HG02588 (cell line): ENCODE results near the gene ZDHHC20.

ENCODE experiments used
- ATAC-seq: cut with Tn5 transposase; IDR thresholded peaks from one replicate; pipeline ENCODE4 v1.9.1; 2021; ENCODE audit warnings: mild to moderate bottlenecking, moderate library complexity; ENCODE audit not compliant: unreplicated experiment

Gene ZDHHC20

DNA sequence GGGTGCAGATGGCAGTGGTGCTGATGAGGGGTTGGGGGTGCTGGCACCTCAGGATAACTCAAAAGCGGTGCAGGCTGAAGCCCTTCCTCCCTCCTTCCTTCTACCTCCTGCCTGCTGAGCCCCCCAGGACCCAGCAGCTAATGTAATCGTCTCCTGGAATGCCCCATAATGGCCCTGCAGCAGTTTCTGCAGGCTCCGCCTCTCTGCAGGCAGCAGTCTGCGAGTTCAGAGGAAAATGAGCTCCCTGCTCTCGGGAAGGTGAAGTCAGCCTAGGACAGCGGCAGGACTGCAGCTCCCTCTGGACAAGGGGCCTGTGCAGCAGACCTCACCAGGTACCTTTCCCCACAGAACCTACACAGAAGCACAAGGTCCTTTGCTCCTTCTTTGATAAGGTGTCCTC, 130.9 kb downstream of the ZDHHC20 start:
- ATAC-seq: no peak

DNA sequence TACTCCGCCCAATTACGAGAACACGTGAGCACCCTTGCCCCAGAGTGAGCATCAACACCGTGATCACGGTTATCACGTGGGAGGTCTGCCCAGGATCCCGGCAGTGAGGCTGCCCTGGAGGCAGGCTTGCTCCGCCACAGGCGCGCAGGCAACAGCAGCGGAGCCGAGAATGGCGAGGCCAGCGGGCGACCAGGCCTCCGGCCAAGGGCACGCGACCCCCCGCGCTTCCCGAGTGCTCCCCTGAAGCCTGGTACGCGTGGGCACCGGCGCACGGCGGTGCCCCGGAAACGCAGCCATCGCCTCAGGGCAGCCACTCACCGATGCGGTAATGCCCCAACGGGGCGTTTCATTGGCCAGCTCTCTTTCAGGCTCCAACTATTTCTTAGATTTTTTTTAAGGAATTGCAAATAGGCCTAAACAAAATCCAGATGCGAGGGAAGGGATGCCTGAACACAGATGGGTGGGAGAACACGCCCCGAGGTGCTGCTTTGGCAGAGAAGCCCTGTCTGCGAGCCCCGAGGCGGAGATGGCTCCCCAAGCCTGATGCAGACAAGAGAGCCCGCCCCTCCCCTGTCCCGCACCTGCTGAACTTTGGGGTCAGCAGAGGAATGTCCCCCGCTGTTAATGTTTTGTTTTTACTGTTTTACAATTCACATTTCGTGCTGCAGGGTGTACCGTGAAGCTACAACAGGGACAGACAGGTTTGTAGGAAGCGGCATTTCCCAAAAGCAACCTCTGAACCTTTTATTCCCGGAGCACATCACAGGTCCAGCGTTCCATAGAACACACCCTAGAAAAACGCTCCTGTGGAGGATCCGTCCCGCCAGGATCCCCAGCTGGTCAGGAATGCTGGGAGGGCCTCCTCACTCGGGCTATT, 132.7 kb downstream of the ZDHHC20 start:
- ATAC-seq: no peak

DNA sequence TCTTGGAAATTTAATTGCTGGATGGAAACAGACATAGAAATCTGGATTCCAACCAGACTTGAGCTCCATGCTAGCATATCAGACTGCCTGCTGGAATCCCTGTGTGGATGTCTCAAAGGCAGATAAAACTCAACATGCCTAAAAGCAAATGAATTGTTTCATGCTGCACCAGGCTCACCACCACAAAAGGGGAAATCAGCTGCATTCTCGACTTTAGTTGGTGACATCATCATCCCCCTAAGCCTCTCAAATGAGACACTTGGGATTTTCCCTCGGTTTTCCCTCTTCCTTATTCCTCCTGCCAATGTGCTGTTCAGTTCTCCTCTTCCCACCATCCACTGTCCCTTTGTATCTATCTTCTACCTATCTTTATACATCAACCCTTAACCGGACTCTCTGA, 134.3 kb downstream of the ZDHHC20 start:
- ATAC-seq: peak; percentile 35

DNA sequence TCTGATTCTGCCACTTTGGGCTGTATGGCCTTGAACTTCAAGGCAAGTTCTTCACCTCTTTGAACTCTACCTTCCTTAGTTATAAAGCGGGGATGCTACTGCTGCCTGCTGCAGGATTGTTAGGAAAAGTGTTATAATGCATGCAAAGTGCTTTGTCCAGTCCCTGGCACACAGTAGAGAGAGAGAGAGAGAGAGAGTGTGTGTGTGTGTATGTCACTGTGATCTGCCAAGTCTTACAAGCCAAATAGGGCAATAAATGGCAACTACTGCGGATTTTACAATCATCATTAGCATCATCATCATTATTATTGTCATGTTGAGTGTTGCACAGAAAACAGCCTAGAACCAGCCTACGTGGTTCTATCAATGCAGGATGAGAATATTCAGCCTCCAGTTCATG, 136.1 kb downstream of the ZDHHC20 start:
- no peak for ATAC-seq
